GM21528 (cell line): ENCODE measurements around the gene MASTL.
"Not testable (repeated sequence)": the region's sequence is repeated elsewhere in the genome, so short reads cannot be mapped to it uniquely, and the experiment has no call there.

ENCODE experiments used
- ATAC-seq: cut with Tn5 transposase; IDR thresholded peaks from one replicate; pipeline ENCODE4 v1.9.1; 2021; ENCODE audit warnings: mild to moderate bottlenecking, moderate library complexity; ENCODE audit not compliant: unreplicated experiment, low FRiP score

Gene MASTL

GRCh38 chr10:27155066-27155754 is at the start of gene MASTL:
Gene MASTL (plus strand): TSS chr10:27155352. CDS start chr10:27155427, 75 bp downstream.
- ATAC-seq: peak; percentile 82

- no peak for ATAC-seq
Observed at GRCh38 chr10:27108165-27108564, 47.0 kb upstream of the MASTL start.

GRCh38 chr10:27134371-27134770 is 20.8 kb upstream of the MASTL start:
- ATAC-seq: no peak

GRCh38 chr10:27138277-27138676 is 16.9 kb upstream of the MASTL start:
- ATAC-seq: no peak

GRCh38 chr10:27143686-27144085 is 11.5 kb upstream of the MASTL start:
- no peak for ATAC-seq

GRCh38 chr10:27145937-27146336 is 9.2 kb upstream of the MASTL start:
- ATAC-seq: no peak

GRCh38 chr10:27147701-27148100 is 7.5 kb upstream of the MASTL start:
- no peak for ATAC-seq

GRCh38 chr10:27150261-27150660 is 4.9 kb upstream of the MASTL start:
- ATAC-seq: no peak

- no peak for ATAC-seq
Observed at GRCh38 chr10:27152687-27153086, 2.5 kb upstream of the MASTL start.

- ATAC-seq: no peak
Observed at GRCh38 chr10:27153329-27153728, 1.8 kb upstream of the MASTL start.

GRCh38 chr10:27153845-27154193 is 1.3 kb upstream of the MASTL start:
- ATAC-seq: peak; percentile 15

GRCh38 chr10:27156566-27156965 is 1.4 kb downstream of the MASTL start:
- ATAC-seq: not testable (repeated sequence)

- ATAC-seq: no peak
Observed at GRCh38 chr10:27157150-27157549, 2.0 kb downstream of the MASTL start.

GRCh38 chr10:27158421-27158820 is 3.3 kb downstream of the MASTL start:
- no peak for ATAC-seq

GRCh38 chr10:27169849-27170248 is 14.7 kb downstream of the MASTL start:
- no peak for ATAC-seq

GRCh38 chr10:27188259-27188658 is 33.1 kb downstream of the MASTL start:
- ATAC-seq: no peak

GRCh38 chr10:27188897-27189296 is 33.7 kb downstream of the MASTL start:
- ATAC-seq: no peak

- ATAC-seq: no peak
Observed at GRCh38 chr10:27190508-27190907, 35.4 kb downstream of the MASTL start.

GRCh38 chr10:27192284-27192683 is 37.1 kb downstream of the MASTL start:
- no peak for ATAC-seq

GRCh38 chr10:27197980-27198620 is 42.9 kb downstream of the MASTL start:
- ATAC-seq: no peak

GRCh38 chr10:27203806-27204205 is 48.7 kb downstream of the MASTL start:
- ATAC-seq: no peak

- ATAC-seq: no peak
Observed at GRCh38 chr10:27207350-27207749, 52.2 kb downstream of the MASTL start.
